Esophagus (tissue), 2 donors: ENCODE data around the gene TP73. TPM values are rescaled to one million over a fixed set of nuclear protein-coding genes. Genes with fewer than 3 reads are reported as not detected.

Experiments used
- H3K27ac ChIP-seq, 2 donors: one replicate each; pipeline ENCODE4 v1.5.1; 2013; ENCODE audit warnings: low read depth in 2 of 2, mild to moderate bottlenecking in 2 of 2, inconsistent platforms in 1 of 2, low read length in 1 of 2, moderate library complexity in 1 of 2
- H3K27me3 ChIP-seq, 2 donors: one replicate each; pipeline ENCODE4 v1.6.1; 2013; ENCODE audit warnings: low read length in 2 of 2, control low read depth in 1 of 2, mild to moderate bottlenecking in 1 of 2; ENCODE audit not compliant: insufficient read depth in 2 of 2, control insufficient read depth in 1 of 2
- H3K36me3 ChIP-seq, 2 donors: one replicate each; pipeline ENCODE4 v1.6.1; 2013; ENCODE audit warnings: low read length in 1 of 2; ENCODE audit not compliant: control insufficient read depth in 2 of 2, insufficient read depth in 2 of 2
- H3K4me1 ChIP-seq, 2 donors: one replicate each; pipeline ENCODE4 v1.6.1; 2013; ENCODE audit warnings: low read length in 1 of 2; ENCODE audit not compliant: control insufficient read depth in 2 of 2, insufficient read depth in 2 of 2
- H3K4me3 ChIP-seq, 2 donors: one replicate each; pipeline ENCODE4 v1.5.1; 2013; ENCODE audit warnings: low read length in 2 of 2, mild to moderate bottlenecking in 2 of 2, low read depth in 1 of 2, moderate library complexity in 1 of 2
- H3K9me3 ChIP-seq, 2 donors: one replicate each; pipeline ENCODE4 v1.6.1; 2013; ENCODE audit warnings: mild to moderate bottlenecking in 2 of 2, low read depth in 1 of 2, low read length in 1 of 2, moderate library complexity in 1 of 2; ENCODE audit not compliant: control insufficient read depth in 2 of 2, insufficient read depth in 1 of 2
- WGBS, 2 donors: extraction: QIAGEN DNeasy Blood & Tissue Kit; methylation state at CpG; one replicate each; pipeline ENCODE4 v1.1.7; 2013; 5-methylcytosine and 5-hydroxymethylcytosine counted together
- polyA plus RNA-seq, 2 donors: library from polyadenylated mRNA; stranded (reverse); fragments of 200-250 nt; gene quantifications; one replicate each; pipeline ENCODE4 v1.2.3, GENCODE V29; 2013
- donor health status: healthy with polysubstance abuse.
- donor health status: Bipolar disorder and iron deficiency.

TP73 gene
- 1 to 10 TPM; 3.5 to 6.0 TPM for polyA plus RNA-seq

- Histone ChIP-seq H3K9me3 (no peaks in the 10 kb centered on the region), H3K27ac (no peak within 1 kb of the TSS), H3K4me1 (peaks cover 0 to 18% of the 10 kb centered on the region in 2 donors), H3K27me3 (peaks cover 0 to 22% of the 10 kb centered on the region in 2 donors), H3K36me3 (peaks cover 0 to 2% of the 10 kb centered on the region in 2 donors), H3K4me3 (peak within 1 kb of the TSS; percentile 23 to 36)
- 1% methylated on average over 74 to 80 of the region's 80 CpGs for WGBS, 2 donors
Observed at GRCh38 chr1:3651930-3652547, at the start of gene TP73. TSS of gene TP73 (plus strand) at chr1:3652516. CDS start at chr1:3682366, 29,850 bp downstream.

- Histone ChIP-seq H3K4me1 (peaks cover 0 to 5% of the 10 kb centered on the region in 2 donors), H3K4me3 (no peak overlapping the region), H3K9me3 (peaks cover 0 to 6% of the 10 kb centered on the region in 2 donors), H3K36me3 (no peaks in the 10 kb centered on the region), H3K27me3 (no peaks in the 10 kb centered on the region), H3K27ac (no peak overlapping the region)
- 88 to 94% methylated on average over 10 to 11 of the region's 11 CpGs for WGBS, 2 donors
Observed at GRCh38 chr1:3603156-3603555, 49.2 kb upstream of the TP73 start.

- Histone ChIP-seq H3K4me1 (no peaks in the 10 kb centered on the region), H3K27me3 (no peaks in the 10 kb centered on the region), H3K36me3 (no peaks in the 10 kb centered on the region), H3K27ac (no peak overlapping the region), H3K4me3 (no peak overlapping the region), H3K9me3 (peaks cover 0 to 6% of the 10 kb centered on the region in 2 donors)
- 81 to 87% methylated on average over 29 of the region's 29 CpGs for WGBS, 2 donors
Observed at GRCh38 chr1:3603571-3604467, 48.5 kb upstream of the TP73 start.

GRCh38 chr1:3604468-3604974 lies 47.8 kb upstream of the TP73 start:
- H3K27me3 ChIP-seq: no peaks in the 10 kb centered on the region
- no peak overlapping the region for H3K4me3 ChIP-seq
- H3K9me3 ChIP-seq: peaks cover 0 to 6% of the 10 kb centered on the region in 2 donors
- H3K4me1 ChIP-seq: no peaks in the 10 kb centered on the region
- H3K27ac ChIP-seq: no peak overlapping the region
- H3K36me3 ChIP-seq: no peaks in the 10 kb centered on the region
- 90% methylated on average over 8 of the region's 8 CpGs for WGBS, 2 donors

- H3K36me3 ChIP-seq: no peaks in the 10 kb centered on the region
- peaks cover 0 to 2% of the 10 kb centered on the region in 2 donors for H3K4me1 ChIP-seq
- H3K27me3 ChIP-seq: no peaks in the 10 kb centered on the region
- WGBS, 2 donors: 79 to 95% methylated on average over 7 of the region's 7 CpGs
- peaks cover 0 to 6% of the 10 kb centered on the region in 2 donors for H3K9me3 ChIP-seq
- H3K27ac ChIP-seq: no peak overlapping the region
- H3K4me3 ChIP-seq: no peak overlapping the region
Observed at GRCh38 chr1:3604997-3605823, 47.1 kb upstream of the TP73 start.

- H3K4me1 ChIP-seq: peaks cover 3 to 6% of the 10 kb centered on the region in 2 donors
- no peaks in the 10 kb centered on the region for H3K36me3 ChIP-seq
- no peak overlapping the region for H3K4me3 ChIP-seq
- 88 to 89% methylated on average over 23 of the region's 23 CpGs for WGBS, 2 donors
- peaks cover 0 to 3% of the 10 kb centered on the region in 2 donors for H3K27me3 ChIP-seq
- peaks cover 0 to 6% of the 10 kb centered on the region in 2 donors for H3K9me3 ChIP-seq
- no peak overlapping the region for H3K27ac ChIP-seq
Observed at GRCh38 chr1:3606779-3607702, 45.3 kb upstream of the TP73 start.

- Histone ChIP-seq H3K4me3 (no peak overlapping the region), H3K9me3 (peaks cover 0 to 6% of the 10 kb centered on the region in 2 donors), H3K27me3 (peaks cover 0 to 3% of the 10 kb centered on the region in 2 donors), H3K4me1 (peaks cover 3 to 6% of the 10 kb centered on the region in 2 donors), H3K27ac (no peak overlapping the region), H3K36me3 (no peaks in the 10 kb centered on the region)
- WGBS, 2 donors: 82 to 86% methylated on average over 15 to 18 of the region's 18 CpGs
Observed at GRCh38 chr1:3607703-3608065, 44.6 kb upstream of the TP73 start.

GRCh38 chr1:3608154-3608553 lies 44.2 kb upstream of the TP73 start:
- 77 to 82% methylated on average over 7 of the region's 7 CpGs for WGBS, 2 donors
- H3K27me3 ChIP-seq: peaks cover 0 to 3% of the 10 kb centered on the region in 2 donors
- H3K4me3 ChIP-seq: no peak overlapping the region
- H3K4me1 ChIP-seq: peaks cover 3 to 6% of the 10 kb centered on the region in 2 donors
- no peak overlapping the region for H3K27ac ChIP-seq
- no peaks in the 10 kb centered on the region for H3K36me3 ChIP-seq
- H3K9me3 ChIP-seq: peaks cover 0 to 6% of the 10 kb centered on the region in 2 donors
